Frontal cortex (tissue), 4 donors: ENCODE measurements around the gene OSTF1. TPM values are rescaled to one million over a fixed set of nuclear protein-coding genes. Genes with fewer than 3 reads are reported as not detected.

Experiments used
- DNase-seq, 2 donors: peaks; one replicate each; pipeline ENCODE4 v3.0.0; 2012; ENCODE audit warnings: low spot score in 2 of 2
- FAIRE-seq: peaks from 2 replicates; lab custom pipeline; 2012; peaks lifted over from hg19 to GRCh38; lab: Jason Lieb, UNC
- total RNA-seq: library from RNA; depleted of rRNA; stranded (reverse); fragments of >200 nt; gene quantifications from one replicate; pipeline ENCODE4 v1.2.3, GENCODE V29; 2014
- donor health status: control.
- donor health status: control.
- donor health status: control.

The OSTF1 gene
- total RNA-seq, 1 donor from 2014 or later, result 11.8 TPM

DNA sequence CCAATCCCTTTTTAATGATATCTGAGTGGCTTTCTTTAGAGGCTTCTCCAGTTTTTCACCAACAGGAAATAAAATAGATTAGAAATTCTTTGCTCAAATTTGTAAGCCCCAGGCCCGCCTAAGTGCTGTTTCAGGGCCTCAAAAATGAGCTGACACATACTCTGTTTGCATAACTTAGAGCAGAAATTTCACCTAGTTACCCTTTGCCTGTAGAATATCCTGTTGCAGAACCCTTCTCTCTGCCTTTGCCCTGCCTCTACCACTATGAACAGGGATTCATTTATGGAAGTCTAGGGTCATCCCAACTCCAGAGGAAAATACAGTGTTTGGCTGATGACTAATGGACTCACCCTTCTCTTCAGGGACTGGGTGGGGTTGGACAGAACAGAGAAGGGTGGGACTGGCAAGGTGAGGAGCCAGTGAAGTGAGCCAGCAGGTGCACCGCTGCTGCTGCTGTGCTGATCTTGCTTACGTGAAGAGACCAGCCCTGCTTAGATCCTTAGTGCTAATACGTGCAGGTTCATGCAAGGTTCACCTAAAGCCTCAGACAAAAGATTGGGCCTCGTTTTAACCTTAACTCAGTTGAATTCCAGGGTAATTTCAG lies 22.8 kb downstream of the OSTF1 start:
- DNase-seq (no peak), FAIRE-seq (no peak)

DNA sequence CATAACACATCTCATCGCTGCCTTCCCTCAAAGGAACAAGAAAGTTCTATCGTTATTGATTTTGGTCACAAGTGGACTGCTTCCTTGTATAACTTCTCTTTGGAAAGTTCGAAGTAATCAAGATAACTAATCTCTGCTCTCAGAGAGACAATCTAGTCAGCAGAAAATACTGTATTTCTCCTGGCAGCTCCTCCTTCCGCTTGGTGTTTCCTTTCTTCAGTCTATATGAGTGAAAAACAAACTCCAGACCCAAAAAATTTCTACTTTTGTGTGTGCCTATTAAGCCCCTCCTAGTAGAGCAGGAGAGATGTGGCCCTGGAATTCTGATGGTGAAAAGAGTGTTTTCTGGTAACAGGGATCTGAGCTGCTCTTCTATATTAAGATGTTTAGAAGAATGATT lies 24.5 kb downstream of the OSTF1 start:
- no peak for FAIRE-seq
- no peak for DNase-seq

DNA sequence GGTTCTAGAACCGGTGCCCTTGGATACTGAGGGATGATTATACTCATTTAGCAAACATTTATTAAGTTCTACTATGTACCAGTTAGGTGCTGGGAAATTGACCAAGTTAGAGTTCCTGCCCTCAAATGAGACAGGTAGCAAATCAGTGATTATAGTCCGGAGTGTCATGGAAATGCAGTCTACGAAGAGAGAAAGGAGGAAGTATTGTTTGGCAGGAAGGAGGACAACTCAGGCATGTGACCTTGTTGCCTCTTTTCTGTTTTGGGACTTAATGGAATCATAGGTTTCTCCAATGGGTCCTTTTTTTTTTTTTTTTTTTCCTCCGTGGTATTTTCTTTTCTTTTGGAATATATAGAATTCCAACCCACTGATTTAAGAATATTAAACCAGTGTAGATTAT lies 28.0 kb downstream of the OSTF1 start:
- FAIRE-seq, result no peak
- DNase-seq, result no peak

DNA sequence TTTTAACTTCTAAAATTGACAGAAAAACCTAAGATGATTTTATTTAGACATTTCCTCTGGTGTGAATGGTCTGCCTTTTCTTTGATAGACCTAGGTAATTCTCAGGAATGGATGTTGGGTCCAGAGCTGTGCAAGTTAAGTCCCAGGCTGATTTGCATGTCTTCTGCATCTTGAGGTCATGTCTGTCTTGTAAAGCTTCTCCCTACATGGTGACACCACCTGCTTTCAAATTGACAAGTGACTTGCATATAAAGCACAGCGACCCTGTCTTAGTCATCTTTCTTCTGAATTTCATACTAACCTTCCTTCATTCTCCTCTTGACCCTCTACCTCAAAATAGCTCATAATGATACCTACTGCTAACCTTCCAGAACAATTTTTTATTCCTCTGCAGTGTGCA lies 29.2 kb downstream of the OSTF1 start:
- FAIRE-seq (no peak), DNase-seq (no peak)

DNA sequence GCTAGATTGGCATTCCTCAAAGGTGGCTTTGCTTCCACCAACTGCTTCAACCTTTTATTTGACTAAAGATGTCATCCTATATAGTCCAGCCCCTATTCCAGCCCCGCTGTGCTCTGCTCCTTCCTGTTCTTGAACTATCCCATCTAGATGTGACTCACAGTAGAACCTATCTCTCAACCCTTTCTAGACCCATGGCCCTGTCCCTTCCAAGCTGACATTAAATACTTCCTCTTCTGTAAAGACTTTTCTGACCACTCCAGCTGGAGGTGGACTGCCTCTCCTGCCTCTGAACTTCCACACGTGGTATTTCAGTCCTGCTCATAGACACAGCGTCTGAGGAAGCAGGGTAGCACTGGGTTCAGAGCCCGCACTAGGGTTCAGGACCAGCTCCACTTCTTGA lies 32.4 kb downstream of the OSTF1 start:
- DNase-seq (no peak), FAIRE-seq (no peak)

DNA sequence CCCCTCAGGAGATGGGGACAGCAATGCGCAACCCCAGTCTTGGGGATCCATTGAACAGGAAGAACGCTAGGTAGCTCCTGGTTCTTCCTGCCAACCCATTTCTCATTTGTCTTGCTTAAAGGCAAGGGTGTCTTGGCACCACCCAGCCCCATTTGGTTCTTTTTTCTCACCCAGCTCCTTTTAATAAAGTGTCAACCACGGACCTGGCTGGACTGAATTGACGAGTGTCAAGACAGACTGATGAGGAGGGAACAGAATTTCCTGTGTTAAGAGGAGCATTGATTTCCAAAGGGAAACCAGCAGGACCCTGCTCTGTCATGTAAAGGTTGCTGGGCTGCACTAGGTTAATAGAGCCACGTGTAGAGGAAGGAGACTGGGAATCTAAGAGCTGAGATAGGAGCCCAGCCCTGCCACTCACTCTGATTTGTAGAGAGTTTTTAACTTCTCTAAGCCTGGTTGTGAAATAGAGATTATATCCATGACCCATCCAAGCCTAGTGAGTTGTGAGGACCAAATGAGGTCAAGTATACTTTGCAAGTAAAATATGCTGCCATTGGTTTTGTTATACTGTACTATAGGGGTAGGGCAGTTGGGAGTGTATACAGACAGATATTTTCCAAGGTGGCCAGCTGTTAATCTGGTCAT lies 33.7 kb downstream of the OSTF1 start:
- FAIRE-seq (no peak), DNase-seq (no peak)

DNA sequence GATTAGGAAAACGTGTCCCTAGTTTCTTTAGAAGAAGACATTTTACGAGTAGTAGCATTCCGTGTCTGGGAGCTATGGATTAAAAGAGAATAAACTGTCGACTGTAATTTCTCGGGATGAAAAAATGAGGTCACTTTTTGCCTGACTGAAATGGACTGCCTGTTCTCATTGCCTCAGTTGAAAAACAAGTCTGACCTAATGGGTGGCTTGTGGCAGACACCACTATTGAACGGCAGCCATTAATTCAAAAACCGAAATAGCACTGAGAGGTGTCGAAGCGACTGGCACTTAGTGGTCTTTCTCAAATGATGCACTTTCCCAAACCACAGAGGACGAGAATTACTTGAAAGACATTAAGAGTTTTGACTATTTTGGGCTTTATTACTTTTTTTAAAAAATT lies 35.4 kb downstream of the OSTF1 start:
- DNase-seq, result no peak
- FAIRE-seq, result no peak

DNA sequence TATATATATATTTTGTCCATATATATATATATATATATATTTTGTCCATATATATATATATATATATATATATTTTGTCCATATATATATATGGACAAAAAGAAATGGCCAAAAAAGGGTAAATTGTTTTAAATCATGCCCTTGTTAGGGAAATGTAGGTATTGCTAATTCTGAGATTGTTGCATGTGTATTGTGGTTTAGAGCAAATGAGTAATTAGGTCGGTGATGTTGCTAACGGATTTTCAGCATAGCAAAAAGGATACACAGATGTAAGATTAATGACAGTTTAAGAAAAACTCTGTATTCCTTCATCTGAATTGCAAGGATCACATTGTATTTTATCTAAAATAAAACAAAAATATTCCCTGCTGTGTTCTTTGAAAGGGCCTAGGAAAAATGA lies 40.2 kb downstream of the OSTF1 start:
- DNase-seq (no peak), FAIRE-seq (no peak)

DNA sequence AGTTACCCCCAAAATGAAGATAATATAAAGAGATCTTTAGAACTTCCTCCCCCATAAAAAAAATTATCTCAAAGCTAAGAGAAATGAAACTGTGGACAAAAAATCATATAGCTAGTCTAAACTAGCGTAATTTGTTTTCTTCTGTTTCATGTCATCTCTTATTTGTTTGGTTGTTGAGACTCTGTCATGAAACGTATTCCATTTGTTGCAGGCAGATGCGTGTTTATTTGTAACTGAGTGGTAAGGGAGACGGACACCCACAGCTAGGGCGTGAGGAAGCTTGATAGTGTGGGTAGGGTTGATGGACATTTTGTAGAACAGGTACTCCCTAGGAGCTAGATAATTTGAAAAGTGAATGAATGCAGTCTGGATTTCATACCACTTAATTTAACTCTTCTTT lies 41.9 kb downstream of the OSTF1 start:
- DNase-seq, result no peak
- FAIRE-seq, result no peak

DNA sequence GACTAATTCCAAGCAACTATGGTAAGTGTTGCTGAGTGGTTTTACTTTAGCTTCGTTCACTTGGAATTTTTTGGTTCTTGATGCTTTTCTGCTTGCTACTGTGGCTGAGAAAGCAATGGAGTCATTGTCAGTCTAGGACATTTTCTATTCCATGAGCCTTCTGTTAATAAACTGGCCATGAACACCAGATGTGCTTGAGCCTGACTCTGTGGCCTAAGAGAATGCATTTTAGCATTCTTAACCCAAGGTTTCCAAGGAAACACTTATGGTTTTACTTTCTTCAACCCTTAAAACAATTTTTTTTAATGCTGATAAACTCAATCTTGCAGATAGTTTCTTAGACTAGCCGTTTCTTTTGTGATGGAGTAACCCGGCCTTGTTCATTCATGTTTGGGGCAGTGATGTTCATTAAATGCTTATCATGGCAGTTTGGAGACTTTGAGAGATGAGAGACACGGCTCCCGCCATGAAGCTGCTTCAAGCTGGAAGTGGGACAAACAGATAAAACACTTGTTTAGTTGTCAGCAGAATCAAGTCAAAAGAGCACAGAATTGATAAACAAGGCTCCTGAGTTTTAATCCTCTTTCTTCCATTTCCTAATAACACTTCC lies 42.4 kb downstream of the OSTF1 start:
- FAIRE-seq (no peak), DNase-seq (no peak)

DNA sequence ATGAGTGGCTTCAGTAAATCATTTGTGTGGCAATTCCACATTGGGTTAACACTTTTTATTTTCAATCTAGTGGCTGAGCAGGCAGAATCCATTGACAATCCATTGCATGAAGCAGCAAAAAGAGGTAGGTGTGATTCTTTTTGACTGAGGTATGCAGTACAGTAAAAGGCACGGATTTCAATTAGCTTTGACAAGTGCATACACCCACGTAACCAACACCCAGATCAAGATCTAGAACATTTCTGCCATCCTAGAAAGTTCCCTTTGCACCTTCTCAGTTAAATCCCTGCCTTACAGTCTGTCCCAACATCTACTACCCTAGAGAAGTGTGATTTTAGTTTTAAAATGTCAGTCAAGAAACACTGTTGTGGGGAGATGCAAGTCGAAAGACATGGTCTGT lies 43.4 kb downstream of the OSTF1 start:
- DNase-seq (no peak), FAIRE-seq (no peak)

DNA sequence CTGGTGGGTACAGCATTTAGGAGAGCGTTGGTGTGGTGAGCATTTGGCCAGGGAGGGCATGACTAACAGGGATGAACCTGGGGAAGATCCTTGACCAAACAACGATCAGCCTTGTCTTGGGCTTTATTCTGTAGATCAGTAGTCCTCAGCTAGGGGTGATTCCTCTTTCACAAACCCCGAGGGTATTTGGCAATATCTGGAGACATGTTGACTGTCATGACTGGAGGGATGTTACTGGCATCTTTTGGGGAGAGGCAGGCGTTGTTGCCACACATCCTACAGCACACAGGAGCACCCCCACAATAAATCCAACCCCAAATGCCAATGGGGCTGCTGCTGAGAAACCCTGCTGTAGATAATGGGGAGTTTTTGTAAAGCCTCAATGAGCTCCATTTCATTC lies 43.9 kb downstream of the OSTF1 start:
- no peak for DNase-seq
- no peak for FAIRE-seq

DNA sequence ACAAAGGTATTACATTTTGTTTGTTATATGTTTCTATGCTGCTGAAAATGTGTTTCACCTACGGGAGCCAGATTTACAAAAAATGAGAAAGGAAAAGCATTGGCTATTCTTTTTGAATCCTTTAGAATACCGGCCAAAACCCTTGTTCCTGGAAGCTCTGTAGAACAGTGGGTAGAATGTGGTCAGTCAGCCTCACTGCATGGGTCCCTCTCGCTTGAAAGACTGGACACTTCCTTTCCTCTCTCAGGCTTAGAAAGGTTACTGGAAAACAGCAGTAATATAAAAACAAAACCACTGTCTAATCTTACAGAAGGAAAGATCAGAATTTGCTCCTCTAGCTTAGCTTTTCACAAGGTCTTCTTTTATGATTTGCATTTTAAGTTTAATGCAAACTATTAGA lies 45.1 kb downstream of the OSTF1 start:
- DNase-seq (no peak), FAIRE-seq (no peak)

DNA sequence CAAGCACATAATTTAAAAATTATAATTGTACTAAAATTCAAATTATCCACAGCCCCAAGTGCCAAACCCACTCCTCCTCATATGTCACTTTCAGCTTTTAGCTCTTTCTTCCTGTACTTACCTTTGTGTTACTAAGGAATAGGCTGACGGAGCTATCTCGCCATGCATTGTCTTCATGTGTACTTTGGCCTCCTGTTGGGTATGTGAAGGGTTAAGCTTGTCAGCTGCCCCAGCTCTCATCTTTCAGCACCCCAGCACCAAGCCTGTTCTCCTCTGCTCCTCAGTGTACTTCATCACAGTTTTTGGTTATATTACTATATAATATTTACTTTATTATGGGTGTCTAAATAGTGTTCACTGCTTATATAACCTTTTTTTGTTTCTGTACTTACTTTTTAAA lies 46.2 kb downstream of the OSTF1 start:
- no peak for FAIRE-seq
- no peak for DNase-seq

DNA sequence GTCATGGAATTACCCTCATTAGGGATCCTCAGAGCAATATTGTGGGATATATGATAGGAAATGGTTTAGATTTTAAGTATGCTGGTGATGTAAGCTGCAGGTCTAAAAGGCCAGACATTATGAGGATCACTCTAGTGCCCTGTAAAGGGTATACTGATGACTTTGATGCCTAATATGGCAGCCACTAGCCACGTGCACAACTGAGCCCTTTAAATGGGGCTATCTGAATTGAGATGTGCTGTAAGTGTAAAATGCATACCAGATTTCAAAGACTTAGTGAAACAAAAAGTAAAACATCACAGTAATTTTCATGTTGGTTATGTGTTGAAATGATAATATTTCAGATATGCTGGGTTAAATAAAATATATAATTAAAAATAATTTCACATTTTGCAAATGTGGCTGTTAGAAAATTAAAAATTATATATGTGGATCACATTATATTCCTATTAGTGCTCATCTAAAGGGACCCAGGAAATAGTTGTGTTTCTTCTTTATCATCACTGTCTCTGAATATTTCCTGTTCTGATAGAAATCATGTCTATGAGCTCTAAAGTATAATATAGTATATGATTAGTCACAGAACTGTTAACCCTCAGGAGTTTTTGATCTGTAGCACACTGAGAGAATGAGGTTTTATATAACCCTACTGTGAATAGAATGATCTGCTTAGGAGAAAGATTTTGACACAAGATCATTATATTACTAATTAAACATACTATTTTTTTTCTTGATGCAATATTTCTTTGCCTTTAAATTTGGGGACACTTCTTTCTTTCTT lies 50.1 kb downstream of the OSTF1 start:
- DNase-seq, result no peak
- no peak for FAIRE-seq

DNA sequence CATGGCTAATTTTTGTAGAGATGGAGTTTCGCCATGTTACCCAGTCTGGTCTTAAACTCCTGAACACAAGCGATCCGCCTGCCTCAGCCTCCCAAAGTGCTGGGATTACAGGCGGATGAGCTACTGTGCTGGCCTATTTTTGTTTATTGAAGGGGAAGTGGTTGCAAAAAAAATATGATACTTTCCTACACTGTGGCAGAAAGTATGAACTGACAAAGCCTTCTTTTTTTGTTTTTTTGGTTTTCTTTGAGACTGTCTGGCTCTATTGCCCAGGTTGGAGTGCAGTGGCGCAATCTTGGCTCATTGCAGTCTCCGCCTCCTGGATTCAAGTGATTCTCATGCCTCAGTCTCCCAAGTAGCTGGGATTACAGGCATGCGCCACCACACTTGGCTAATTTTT lies 50.9 kb downstream of the OSTF1 start:
- FAIRE-seq (no peak), DNase-seq (no peak)

DNA sequence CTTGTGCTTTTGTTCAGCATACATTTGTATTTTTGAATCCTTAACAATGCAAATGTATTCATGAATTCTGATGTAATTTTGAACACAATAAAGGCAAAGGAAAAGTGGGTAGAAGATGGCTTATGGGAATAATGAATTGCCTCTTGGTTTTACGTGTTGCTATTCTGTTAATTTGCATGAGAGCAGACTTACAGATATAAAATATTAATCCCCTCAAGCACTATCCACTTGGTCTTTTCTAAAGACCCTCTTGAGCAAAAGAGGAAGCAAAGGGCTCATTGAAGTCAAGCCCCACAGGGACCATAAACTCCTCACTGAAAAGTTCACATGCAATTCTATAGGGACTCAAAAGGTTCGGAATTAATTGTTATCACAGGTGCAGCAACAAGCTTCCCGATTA lies 51.9 kb downstream of the OSTF1 start:
- FAIRE-seq, result no peak

DNA sequence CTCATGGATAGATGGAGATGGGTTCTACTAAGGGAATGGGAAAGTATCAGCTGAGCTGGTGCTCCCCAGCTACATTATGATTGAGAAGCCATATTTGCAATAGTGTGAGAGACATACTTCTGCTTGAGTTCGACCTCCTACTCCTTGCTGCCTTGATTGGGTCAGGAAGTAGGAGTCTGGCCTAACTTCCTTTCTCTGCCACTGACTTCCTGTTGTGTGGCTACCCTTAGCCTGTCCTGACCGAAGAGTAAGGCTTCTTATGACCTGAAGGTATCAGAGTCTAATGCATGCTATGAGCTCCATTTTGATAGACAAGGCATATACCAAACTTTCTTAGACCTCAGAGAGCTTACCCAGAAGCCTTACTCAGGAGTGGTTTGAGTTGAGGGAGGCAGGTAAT lies 53.9 kb downstream of the OSTF1 start:
- FAIRE-seq (no peak), DNase-seq (no peak)

More for the DNA sequence above, 51.9 kb downstream of the OSTF1 start:
- DNase-seq, result no peak

DNA sequence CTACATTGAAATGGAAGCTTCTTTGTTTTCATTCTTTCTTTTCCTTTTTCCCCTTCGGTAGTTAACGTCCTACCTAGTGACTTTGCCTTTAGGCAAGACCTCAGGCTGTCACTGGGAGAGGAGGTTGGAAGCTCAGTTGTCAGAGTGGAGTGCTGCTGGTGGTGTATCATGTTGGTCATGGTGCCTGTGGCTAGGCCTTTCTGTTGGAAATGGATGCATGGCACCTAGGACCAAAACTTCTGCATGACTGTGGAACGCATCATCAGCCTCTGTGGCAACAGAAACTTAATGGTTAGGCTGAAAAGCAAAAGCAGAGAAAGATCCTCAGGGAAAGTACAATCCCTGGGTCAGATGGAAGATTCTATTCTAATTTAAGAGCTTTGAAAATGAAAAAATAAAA lies 57.9 kb downstream of the OSTF1 start:
- DNase-seq (no peak), FAIRE-seq (no peak)

DNA sequence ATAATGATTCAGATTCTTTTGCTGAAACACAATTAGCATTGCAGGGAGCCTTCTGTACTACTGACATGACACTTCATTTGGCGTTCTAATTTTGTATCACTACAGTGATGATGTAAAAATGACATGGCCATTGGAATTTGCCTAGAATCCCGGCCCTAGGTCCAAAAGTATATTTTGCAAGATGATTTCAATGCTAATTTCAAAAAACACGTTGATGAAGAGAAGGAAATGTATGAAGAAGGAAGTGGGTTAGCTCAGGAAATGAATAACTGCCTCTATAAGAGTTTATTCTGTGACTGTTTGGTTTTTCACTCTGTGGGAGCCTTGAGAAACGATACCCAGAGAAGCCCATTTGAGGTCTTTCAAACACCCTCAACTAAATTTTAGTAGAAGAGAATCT lies 59.3 kb downstream of the OSTF1 start:
- no peak for FAIRE-seq
- DNase-seq, result no peak

DNA sequence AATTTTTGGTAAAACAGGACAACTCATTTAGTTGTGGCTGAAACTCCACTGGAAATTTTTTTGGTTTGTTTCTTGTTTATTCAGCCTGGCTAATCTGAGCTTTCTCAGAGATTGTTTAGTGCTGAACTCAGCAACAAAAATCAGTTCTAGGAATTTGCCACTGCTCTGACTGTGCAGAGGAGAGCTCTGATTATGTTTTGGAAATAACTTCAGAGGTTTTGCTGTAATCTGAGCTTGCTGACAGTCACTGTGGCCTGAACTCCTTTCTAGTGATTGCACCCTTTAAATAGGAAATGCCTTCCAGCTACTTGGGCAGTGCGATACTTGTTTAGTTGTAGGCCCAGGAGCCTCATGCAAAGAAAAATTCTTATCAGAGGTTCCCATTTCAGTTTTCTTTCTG lies 60.2 kb downstream of the OSTF1 start:
- DNase-seq, result no peak

More for the DNA sequence above, 60.2 kb downstream of the OSTF1 start:
- FAIRE-seq, result no peak
